Measurements from ENCODE around the gene ANKRD37. TPM values are rescaled to one million over a fixed set of nuclear protein-coding genes. Genes with fewer than 3 reads are reported as not detected.

ANKRD37 gene
- total RNA-seq, 1 experiment from 2014 or later = 5.1 TPM

DNA sequence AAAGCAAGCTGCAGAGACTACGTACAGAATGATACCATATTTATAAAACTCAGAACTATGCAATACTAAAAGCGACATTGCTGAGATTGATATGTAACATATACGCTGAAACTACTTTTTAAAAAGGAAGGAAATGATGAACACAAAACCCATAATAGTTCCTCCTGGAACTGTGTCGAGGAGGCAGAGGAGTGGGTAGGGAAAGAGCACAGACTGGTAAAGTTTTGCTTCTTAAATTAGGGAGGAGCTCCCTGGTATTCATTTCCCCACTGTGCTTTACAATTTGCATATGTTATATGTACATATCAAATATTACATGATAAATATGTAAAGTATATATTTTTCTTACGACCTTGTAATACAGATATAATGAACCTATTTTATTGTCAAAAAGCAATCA is 15.2 kb downstream of the ANKRD37 start:
- TF ChIP-seq, protein P1, sequence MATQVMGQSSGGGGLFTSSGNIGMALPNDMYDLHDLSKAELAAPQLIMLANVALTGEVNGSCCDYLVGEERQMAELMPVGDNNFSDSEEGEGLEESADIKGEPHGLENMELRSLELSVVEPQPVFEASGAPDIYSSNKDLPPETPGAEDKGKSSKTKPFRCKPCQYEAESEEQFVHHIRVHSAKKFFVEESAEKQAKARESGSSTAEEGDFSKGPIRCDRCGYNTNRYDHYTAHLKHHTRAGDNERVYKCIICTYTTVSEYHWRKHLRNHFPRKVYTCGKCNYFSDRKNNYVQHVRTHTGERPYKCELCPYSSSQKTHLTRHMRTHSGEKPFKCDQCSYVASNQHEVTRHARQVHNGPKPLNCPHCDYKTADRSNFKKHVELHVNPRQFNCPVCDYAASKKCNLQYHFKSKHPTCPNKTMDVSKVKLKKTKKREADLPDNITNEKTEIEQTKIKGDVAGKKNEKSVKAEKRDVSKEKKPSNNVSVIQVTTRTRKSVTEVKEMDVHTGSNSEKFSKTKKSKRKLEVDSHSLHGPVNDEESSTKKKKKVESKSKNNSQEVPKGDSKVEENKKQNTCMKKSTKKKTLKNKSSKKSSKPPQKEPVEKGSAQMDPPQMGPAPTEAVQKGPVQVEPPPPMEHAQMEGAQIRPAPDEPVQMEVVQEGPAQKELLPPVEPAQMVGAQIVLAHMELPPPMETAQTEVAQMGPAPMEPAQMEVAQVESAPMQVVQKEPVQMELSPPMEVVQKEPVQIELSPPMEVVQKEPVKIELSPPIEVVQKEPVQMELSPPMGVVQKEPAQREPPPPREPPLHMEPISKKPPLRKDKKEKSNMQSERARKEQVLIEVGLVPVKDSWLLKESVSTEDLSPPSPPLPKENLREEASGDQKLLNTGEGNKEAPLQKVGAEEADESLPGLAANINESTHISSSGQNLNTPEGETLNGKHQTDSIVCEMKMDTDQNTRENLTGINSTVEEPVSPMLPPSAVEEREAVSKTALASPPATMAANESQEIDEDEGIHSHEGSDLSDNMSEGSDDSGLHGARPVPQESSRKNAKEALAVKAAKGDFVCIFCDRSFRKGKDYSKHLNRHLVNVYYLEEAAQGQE (IDR thresholded peaks at IDR 0.05; ENCODE audit: insufficient read depth in 1 of 2, low read depth in 2 of 2, low read length in 1 of 2) = no peak
- TF ChIP-seq TCF7L2 (IDR thresholded peaks at IDR 0.05; ENCODE audit: low read depth, low read length) (no peak), SIN3A (IDR thresholded peaks at IDR 0.05; ENCODE audit: borderline replicate concordance, insufficient read depth, low read depth, low read length) (no peak), POLR2AphosphoS5 (IDR thresholded peaks at IDR 0.05; ENCODE audit: low read depth, low read length) (no peak)
- TF ChIP-seq, protein P2, sequence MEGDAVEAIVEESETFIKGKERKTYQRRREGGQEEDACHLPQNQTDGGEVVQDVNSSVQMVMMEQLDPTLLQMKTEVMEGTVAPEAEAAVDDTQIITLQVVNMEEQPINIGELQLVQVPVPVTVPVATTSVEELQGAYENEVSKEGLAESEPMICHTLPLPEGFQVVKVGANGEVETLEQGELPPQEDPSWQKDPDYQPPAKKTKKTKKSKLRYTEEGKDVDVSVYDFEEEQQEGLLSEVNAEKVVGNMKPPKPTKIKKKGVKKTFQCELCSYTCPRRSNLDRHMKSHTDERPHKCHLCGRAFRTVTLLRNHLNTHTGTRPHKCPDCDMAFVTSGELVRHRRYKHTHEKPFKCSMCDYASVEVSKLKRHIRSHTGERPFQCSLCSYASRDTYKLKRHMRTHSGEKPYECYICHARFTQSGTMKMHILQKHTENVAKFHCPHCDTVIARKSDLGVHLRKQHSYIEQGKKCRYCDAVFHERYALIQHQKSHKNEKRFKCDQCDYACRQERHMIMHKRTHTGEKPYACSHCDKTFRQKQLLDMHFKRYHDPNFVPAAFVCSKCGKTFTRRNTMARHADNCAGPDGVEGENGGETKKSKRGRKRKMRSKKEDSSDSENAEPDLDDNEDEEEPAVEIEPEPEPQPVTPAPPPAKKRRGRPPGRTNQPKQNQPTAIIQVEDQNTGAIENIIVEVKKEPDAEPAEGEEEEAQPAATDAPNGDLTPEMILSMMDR (IDR thresholded peaks at IDR 0.05) = no peak
- no peaks in the 10 kb centered on the region for H3K9me3 ChIP-seq (ENCODE audit: control insufficient read depth, insufficient read depth, low read depth, low read length)
- DNase-seq (ENCODE audit: low read depth, low spot score) (no peak), ATAC-seq (no peak)
- ChIA-PET CTCF (no interaction called here), POLR2A (no interaction called here)
- no peak overlapping the region for H3K4me3 ChIP-seq (ENCODE audit: low read depth in 2 of 2, low read length in 2 of 2)
- no peaks in the 10 kb centered on the region for H3K27me3 ChIP-seq (ENCODE audit: control insufficient read depth, insufficient read depth, low read length)
- in situ Hi-C loops (cut with HindIII; ENCODE audit: low pct_unique_long_range_greater_than_20kb, low sequenced_read_pairs) = no loop called here
- H3K27ac ChIP-seq (ENCODE audit: low read length) = no peak overlapping the region
- no peaks in the 10 kb centered on the region; the same call in 1 of the 2 replicates for H3K36me3 ChIP-seq (ENCODE audit: control insufficient read depth, insufficient read depth, low read length)
- BruUV-seq (replicated peaks) = no TSS peak
- no peaks in the 10 kb centered on the region for H3K4me1 ChIP-seq (ENCODE audit: control insufficient read depth, insufficient read depth, low read length)
- intact Hi-C loops (cut with micrococcal nuclease; ENCODE audit: unreplicated experiment) = no loop called here

DNA sequence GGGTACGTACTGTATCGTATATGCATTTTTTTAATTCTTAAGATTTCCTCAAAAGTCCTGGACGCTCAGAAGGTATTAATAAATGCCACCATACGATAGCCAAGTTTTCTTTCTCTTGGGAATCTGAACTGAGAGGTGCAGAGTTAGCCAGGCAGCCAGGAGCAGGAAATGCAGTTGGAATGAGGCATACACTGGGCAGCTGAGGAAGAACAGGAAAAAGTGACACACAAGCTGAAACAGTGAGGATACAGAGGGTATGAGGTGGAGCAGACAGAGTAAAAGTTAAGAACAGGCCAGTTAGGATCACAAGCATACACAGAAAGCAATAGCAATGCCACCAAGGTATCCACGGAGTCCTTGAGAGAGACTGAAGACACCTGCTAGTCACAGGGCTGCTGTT is 15.8 kb downstream of the ANKRD37 start:
- no peaks in the 10 kb centered on the region; the same call in 1 of the 2 replicates for H3K36me3 ChIP-seq (ENCODE audit: control insufficient read depth, insufficient read depth, low read length)
- ATAC-seq (no peak), DNase-seq (ENCODE audit: low read depth, low spot score) (no peak)
- no TSS peak for BruUV-seq (replicated peaks)
- intact Hi-C loops (cut with micrococcal nuclease; ENCODE audit: unreplicated experiment) (no loop called here), in situ Hi-C loops (cut with HindIII; ENCODE audit: low pct_unique_long_range_greater_than_20kb, low sequenced_read_pairs) (no loop called here)
- no peaks in the 10 kb centered on the region for H3K27me3 ChIP-seq (ENCODE audit: control insufficient read depth, insufficient read depth, low read length)
- no peak overlapping the region for H3K4me3 ChIP-seq (ENCODE audit: low read depth in 2 of 2, low read length in 2 of 2)
- TF ChIP-seq POLR2AphosphoS5 (IDR thresholded peaks at IDR 0.05; ENCODE audit: low read depth, low read length) (no peak), SIN3A (IDR thresholded peaks at IDR 0.05; ENCODE audit: borderline replicate concordance, insufficient read depth, low read depth, low read length) (no peak), TCF7L2 (IDR thresholded peaks at IDR 0.05; ENCODE audit: low read depth, low read length) (no peak)
- TF ChIP-seq, protein P1 (IDR thresholded peaks at IDR 0.05; ENCODE audit: insufficient read depth in 1 of 2, low read depth in 2 of 2, low read length in 1 of 2) = no peak
- TF ChIP-seq, protein P2 (IDR thresholded peaks at IDR 0.05) = no peak
- no peak overlapping the region for H3K27ac ChIP-seq (ENCODE audit: low read length)
- H3K4me1 ChIP-seq (ENCODE audit: control insufficient read depth, insufficient read depth, low read length) = no peaks in the 10 kb centered on the region
- CTCF ChIA-PET = no interaction called here
- POLR2A ChIA-PET = no interaction called here
- H3K9me3 ChIP-seq (ENCODE audit: control insufficient read depth, insufficient read depth, low read depth, low read length) = no peaks in the 10 kb centered on the region

All from Panc1 (cell line).